ENCODE data around the gene PTPRM. TPM values are rescaled to one million over a fixed set of nuclear protein-coding genes. Genes with fewer than 3 reads are reported as not detected.

PTPRM gene
- total RNA-seq, 1 experiment from 2014 or later, result 100.0 TPM

- H3K4me1 Mint-ChIP-seq (ENCODE audit: low read depth, unreplicated experiment), result no peaks in the 10 kb centered on the region
- H3K36me3 ChIP-seq (ENCODE audit: control insufficient read depth, insufficient read depth, low read length), result no peaks in the 10 kb centered on the region; the same call in 1 of the 2 replicates
- no peaks in the 10 kb centered on the region for H3K27me3 Mint-ChIP-seq (ENCODE audit: insufficient read depth, unreplicated experiment)
- intact Hi-C loops (cut with micrococcal nuclease; ENCODE audit: unreplicated experiment), result loop anchor here (10.0 kb wide), 1 partner anchor 48 kb away; no protein-coding TSS in a partner anchor
- H3K27ac Mint-ChIP-seq (ENCODE audit: unreplicated experiment), result no peak overlapping the region
- POLR2A ChIA-PET, result interaction anchor here (0.7 kb wide), 1 partner anchor 410 kb away, joined by 4 read pairs; no protein-coding TSS in a partner anchor
- no peak for TF ChIP-seq CTCF (IDR thresholded peaks at IDR 0.05; ENCODE audit: insufficient read depth in 1 of 2, low read depth in 1 of 2, low read length in 1 of 2, severe bottlenecking in 1 of 2, unreplicated experiment in 1 of 2)
- H3K36me3 Mint-ChIP-seq (ENCODE audit: insufficient read depth, unreplicated experiment), result peaks cover 23% of the 10 kb centered on the region
- BruUV-seq (replicated peaks), result no TSS peak
- H3K27me3 ChIP-seq (replicated peaks; ENCODE audit: control insufficient read depth, insufficient read depth, low read length), result no peaks in the 10 kb centered on the region
- no peak for DNase-seq
- 0 out of 2 replicates have a peak, but pooled peaks cover 6% of the 10 kb centered on the region for H3K9me3 ChIP-seq
- no peaks in the 10 kb centered on the region for H3K9me3 Mint-ChIP-seq (ENCODE audit: unreplicated experiment)
- no peak overlapping the region for H3K4me3 ChIP-seq (ENCODE audit: low read depth, low read length)
- H3K4me1 ChIP-seq, result no peaks in the 10 kb centered on the region
- CTCF ChIA-PET, result no interaction called here
- no peak overlapping the region for H3K4me3 Mint-ChIP-seq (ENCODE audit: unreplicated experiment)
These were observed 506.1 kb downstream of the PTPRM start for GRCh38 chr18:8073167-8073566.

GRCh38 chr18:8080092-8080491, 513.0 kb downstream of the PTPRM start:
- H3K27me3 Mint-ChIP-seq (ENCODE audit: insufficient read depth, unreplicated experiment), result no peaks in the 10 kb centered on the region

GRCh38 chr18:8081267-8081666, 514.2 kb downstream of the PTPRM start:
- Mint-ChIP-seq H3K4me1 (ENCODE audit: low read depth, unreplicated experiment) (no peaks in the 10 kb centered on the region), H3K9me3 (ENCODE audit: unreplicated experiment) (no peaks in the 10 kb centered on the region), H3K36me3 (ENCODE audit: insufficient read depth, unreplicated experiment) (peaks cover 35% of the 10 kb centered on the region), H3K27ac (ENCODE audit: unreplicated experiment) (peak overlapping the region; percentile 45), H3K27me3 (ENCODE audit: insufficient read depth, unreplicated experiment) (no peaks in the 10 kb centered on the region), H3K4me3 (ENCODE audit: unreplicated experiment) (no peak overlapping the region)
- intact Hi-C loops (cut with micrococcal nuclease; ENCODE audit: unreplicated experiment), result no loop called here
- TF ChIP-seq CTCF (IDR thresholded peaks at IDR 0.05; ENCODE audit: insufficient read depth in 1 of 2, low read depth in 1 of 2, low read length in 1 of 2, severe bottlenecking in 1 of 2, unreplicated experiment in 1 of 2), result no peak
- no peaks in the 10 kb centered on the region; the same call in 1 of the 2 replicates for H3K36me3 ChIP-seq (ENCODE audit: control insufficient read depth, insufficient read depth, low read length)
- H3K4me3 ChIP-seq (ENCODE audit: low read depth, low read length), result no peak overlapping the region
- no peak for DNase-seq
- 0 out of 2 replicates have a peak, but pooled peaks cover 3% of the 10 kb centered on the region for H3K4me1 ChIP-seq
- BruUV-seq (replicated peaks), result no TSS peak
- POLR2A ChIA-PET, result no interaction called here
- H3K9me3 ChIP-seq, result no peaks in the 10 kb centered on the region
- no peaks in the 10 kb centered on the region for H3K27me3 ChIP-seq (replicated peaks; ENCODE audit: control insufficient read depth, insufficient read depth, low read length)
- CTCF ChIA-PET, result no interaction called here

More at GRCh38 chr18:8080092-8080491, 513.0 kb downstream of the PTPRM start:
- no peak overlapping the region for H3K27ac Mint-ChIP-seq (ENCODE audit: unreplicated experiment)
- no peak for TF ChIP-seq CTCF (IDR thresholded peaks at IDR 0.05; ENCODE audit: insufficient read depth in 1 of 2, low read depth in 1 of 2, low read length in 1 of 2, severe bottlenecking in 1 of 2, unreplicated experiment in 1 of 2)
- H3K4me3 Mint-ChIP-seq (ENCODE audit: unreplicated experiment), result no peak overlapping the region
- H3K4me1 Mint-ChIP-seq (ENCODE audit: low read depth, unreplicated experiment), result no peaks in the 10 kb centered on the region
- H3K27me3 ChIP-seq (replicated peaks; ENCODE audit: control insufficient read depth, insufficient read depth, low read length), result no peaks in the 10 kb centered on the region
- no peaks in the 10 kb centered on the region; the same call in 1 of the 2 replicates for H3K36me3 ChIP-seq (ENCODE audit: control insufficient read depth, insufficient read depth, low read length)
- no peaks in the 10 kb centered on the region for H3K4me1 ChIP-seq
- H3K4me3 ChIP-seq (ENCODE audit: low read depth, low read length), result no peak overlapping the region
- ChIA-PET POLR2A (no interaction called here), CTCF (no interaction called here)
- H3K36me3 Mint-ChIP-seq (ENCODE audit: insufficient read depth, unreplicated experiment), result peaks cover 24% of the 10 kb centered on the region
- 0 out of 2 replicates have a peak, but pooled peaks cover 6% of the 10 kb centered on the region for H3K9me3 ChIP-seq
- intact Hi-C loops (cut with micrococcal nuclease; ENCODE audit: unreplicated experiment), result no loop called here
- no peaks in the 10 kb centered on the region for H3K9me3 Mint-ChIP-seq (ENCODE audit: unreplicated experiment)
- BruUV-seq (replicated peaks), result no TSS peak
- no peak for DNase-seq

Data from Caco-2 (cell line).